Uterus (tissue), 2 donors: ENCODE results near the gene IFIH1.
A peak's percentile ranks its signal among the peaks of the same experiment; 100 is the strongest.

Experiments used
- CTCF ChIP-seq, 4 experiments: fragments of 200-600 bp in 2 of 4; fragments of 450-650 bp in 2 of 4; sonication (generic) in 2 of 4; IDR thresholded peaks; one replicate each; pipeline ENCODE4 v1.5.1; 2016 to 2019; ENCODE audit warnings: antibody characterized with exemption in 4 of 4, mild to moderate bottlenecking in 2 of 4, moderate library complexity in 1 of 4
- POLR2A ChIP-seq, 2 donors: fragments of 450-650 bp; IDR thresholded peaks; one replicate each; pipeline ENCODE4 v1.6.1; 2016; ENCODE audit warnings: antibody characterized with exemption in 2 of 2, mild to moderate bottlenecking in 1 of 2, moderate library complexity in 1 of 2

GRCh38 chr2:162327134-162327769 is 8.8 kb upstream of the IFIH1 start:
- no peak for TF ChIP-seq POLR2A (IDR thresholded peaks at IDR 0.05)
- peak in 1 of 4 experiments; percentile 14 for TF ChIP-seq CTCF (IDR thresholded peaks at IDR 0.05)
